Measurements from ENCODE around the gene MYL6B. TPM values are rescaled to one million over a fixed set of nuclear protein-coding genes. Genes with fewer than 3 reads are reported as not detected.

MYL6B gene
- total and polyA plus RNA-seq, 9 donors: 32.8 to 99.2 (median 73.4) TPM

DNA sequence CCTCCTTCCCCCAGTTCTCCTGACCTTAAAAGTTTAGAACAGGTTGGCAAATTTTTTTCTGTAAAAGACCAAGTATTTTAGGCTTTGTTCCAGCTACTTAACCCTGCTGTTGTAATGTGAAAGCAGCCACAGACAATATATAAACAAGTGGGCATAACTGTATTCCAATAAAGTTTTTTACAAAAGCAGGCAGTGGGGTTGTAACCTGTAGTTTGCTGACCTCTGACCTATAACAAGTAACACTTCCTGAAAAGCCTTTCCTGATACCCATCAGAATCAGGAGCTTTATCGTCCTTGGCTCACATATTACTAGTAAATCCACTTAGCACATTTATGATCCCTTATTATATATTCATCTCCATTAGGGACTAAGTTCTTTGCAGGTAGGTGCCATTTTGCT, 50.0 kb downstream of the MYL6B start:
- 33 to 45% (median 44%) methylated on average over 1 of the region's 1 CpG for WGBS, 3 donors
- intact Hi-C loops (cut with DNase I): no loop called here
- Histone ChIP-seq H3K4me3 (no peak overlapping the region), H3K9me3 (no peaks in the 10 kb centered on the region), H3K27ac (no peak overlapping the region), H3K36me3 (no peaks in the 10 kb centered on the region), H3K4me1 (ENCODE audit: insufficient read depth) (no peaks in the 10 kb centered on the region), H3K27me3 (no peaks in the 10 kb centered on the region)
- no peak for DNase-seq
- no peak for TF ChIP-seq POLR2A (IDR thresholded peaks at IDR 0.05)
- no peak for TF ChIP-seq EP300 (IDR thresholded peaks at IDR 0.05)

DNA sequence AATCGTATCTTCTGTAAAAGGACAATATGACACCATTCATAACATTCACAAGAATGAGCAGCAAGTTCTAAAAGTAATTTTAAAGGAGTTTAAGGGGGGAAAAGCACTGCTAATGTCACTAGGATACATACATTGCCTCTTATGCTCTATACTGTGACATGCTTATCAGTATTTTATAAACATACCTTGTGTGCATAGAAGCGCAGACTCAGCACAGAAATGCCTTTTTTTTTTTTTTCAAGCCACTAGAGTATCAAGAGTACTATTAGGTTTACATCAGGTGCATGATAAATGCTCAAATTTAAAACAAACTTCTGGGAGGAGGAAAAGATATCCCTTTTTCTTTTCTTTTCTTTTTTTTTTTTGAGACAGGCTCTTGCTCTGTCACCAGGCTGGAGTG, 50.5 kb downstream of the MYL6B start:
- no peak overlapping the region for H3K27ac ChIP-seq
- no peaks in the 10 kb centered on the region for H3K4me1 ChIP-seq (ENCODE audit: insufficient read depth)
- 41 to 47% (median 42%) methylated on average over 2 of the region's 2 CpGs for WGBS, 3 donors
- no peaks in the 10 kb centered on the region for H3K36me3 ChIP-seq
- TF ChIP-seq, protein P1, sequence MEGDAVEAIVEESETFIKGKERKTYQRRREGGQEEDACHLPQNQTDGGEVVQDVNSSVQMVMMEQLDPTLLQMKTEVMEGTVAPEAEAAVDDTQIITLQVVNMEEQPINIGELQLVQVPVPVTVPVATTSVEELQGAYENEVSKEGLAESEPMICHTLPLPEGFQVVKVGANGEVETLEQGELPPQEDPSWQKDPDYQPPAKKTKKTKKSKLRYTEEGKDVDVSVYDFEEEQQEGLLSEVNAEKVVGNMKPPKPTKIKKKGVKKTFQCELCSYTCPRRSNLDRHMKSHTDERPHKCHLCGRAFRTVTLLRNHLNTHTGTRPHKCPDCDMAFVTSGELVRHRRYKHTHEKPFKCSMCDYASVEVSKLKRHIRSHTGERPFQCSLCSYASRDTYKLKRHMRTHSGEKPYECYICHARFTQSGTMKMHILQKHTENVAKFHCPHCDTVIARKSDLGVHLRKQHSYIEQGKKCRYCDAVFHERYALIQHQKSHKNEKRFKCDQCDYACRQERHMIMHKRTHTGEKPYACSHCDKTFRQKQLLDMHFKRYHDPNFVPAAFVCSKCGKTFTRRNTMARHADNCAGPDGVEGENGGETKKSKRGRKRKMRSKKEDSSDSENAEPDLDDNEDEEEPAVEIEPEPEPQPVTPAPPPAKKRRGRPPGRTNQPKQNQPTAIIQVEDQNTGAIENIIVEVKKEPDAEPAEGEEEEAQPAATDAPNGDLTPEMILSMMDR (IDR thresholded peaks at IDR 0.05): no peak
- no peak for TF ChIP-seq POLR2A (IDR thresholded peaks at IDR 0.05)
- no peak for TF ChIP-seq EP300 (IDR thresholded peaks at IDR 0.05)
- DNase-seq: no peak
- no peaks in the 10 kb centered on the region for H3K9me3 ChIP-seq
- no peak overlapping the region for H3K4me3 ChIP-seq
- H3K27me3 ChIP-seq: no peaks in the 10 kb centered on the region
- intact Hi-C loops (cut with DNase I): no loop called here

DNA sequence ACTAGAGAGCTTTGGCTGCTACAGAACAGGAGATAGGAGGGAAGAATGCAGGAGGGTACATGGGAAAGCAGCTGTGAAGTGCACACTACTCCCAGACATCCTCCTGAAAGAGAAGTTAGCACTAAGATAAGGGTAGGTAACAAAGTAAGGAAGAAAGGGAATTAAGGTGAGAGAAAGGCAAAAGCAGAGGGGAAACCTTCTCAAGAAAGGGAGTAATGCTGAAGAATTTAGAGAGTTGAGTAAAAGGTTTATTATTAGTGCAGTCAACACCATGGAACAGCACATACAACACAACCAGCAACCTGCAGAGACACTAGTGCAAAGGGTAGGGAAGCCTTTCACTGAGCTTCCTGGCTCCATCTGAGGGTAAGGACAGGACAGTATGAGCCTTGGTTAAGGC, 51.9 kb downstream of the MYL6B start:
- TF ChIP-seq, protein P1 (IDR thresholded peaks at IDR 0.05): no peak
- no peak for TF ChIP-seq EP300 (IDR thresholded peaks at IDR 0.05)
- TF ChIP-seq POLR2A (IDR thresholded peaks at IDR 0.05): no peak
- intact Hi-C loops (cut with DNase I): no loop called here
- no peak for DNase-seq
- Histone ChIP-seq H3K4me1 (ENCODE audit: insufficient read depth) (no peaks in the 10 kb centered on the region), H3K36me3 (no peaks in the 10 kb centered on the region), H3K27me3 (no peaks in the 10 kb centered on the region), H3K9me3 (no peaks in the 10 kb centered on the region), H3K4me3 (no peak overlapping the region), H3K27ac (no peak overlapping the region)

DNA sequence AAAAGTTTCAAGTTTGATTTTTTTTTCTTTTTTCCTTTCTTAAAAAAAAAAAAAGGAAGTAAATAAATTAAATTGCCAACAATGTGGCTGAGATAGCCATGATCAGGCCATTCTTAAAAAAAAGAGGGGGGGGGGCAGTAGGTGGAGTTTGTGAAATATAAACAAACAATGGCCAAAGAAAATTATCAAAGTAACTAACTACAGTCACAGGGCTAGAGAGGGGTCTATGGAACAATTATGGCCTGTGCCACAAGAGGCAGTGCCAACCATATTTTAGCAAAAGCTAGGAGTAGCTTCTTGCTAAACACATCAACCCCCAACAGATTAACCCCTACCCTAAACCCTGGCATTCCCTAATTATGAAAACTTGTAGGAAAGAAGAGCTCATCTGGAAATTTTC, 53.1 kb downstream of the MYL6B start:
- no peaks in the 10 kb centered on the region for H3K27me3 ChIP-seq
- no peak overlapping the region for H3K4me3 ChIP-seq
- H3K9me3 ChIP-seq: no peaks in the 10 kb centered on the region
- H3K4me1 ChIP-seq (ENCODE audit: insufficient read depth): no peaks in the 10 kb centered on the region
- intact Hi-C loops (cut with DNase I): no loop called here
- TF ChIP-seq, protein P1 (IDR thresholded peaks at IDR 0.05): no peak
- no peak for DNase-seq
- H3K27ac ChIP-seq: no peak overlapping the region
- H3K36me3 ChIP-seq: peaks cover 2% of the 10 kb centered on the region

DNA sequence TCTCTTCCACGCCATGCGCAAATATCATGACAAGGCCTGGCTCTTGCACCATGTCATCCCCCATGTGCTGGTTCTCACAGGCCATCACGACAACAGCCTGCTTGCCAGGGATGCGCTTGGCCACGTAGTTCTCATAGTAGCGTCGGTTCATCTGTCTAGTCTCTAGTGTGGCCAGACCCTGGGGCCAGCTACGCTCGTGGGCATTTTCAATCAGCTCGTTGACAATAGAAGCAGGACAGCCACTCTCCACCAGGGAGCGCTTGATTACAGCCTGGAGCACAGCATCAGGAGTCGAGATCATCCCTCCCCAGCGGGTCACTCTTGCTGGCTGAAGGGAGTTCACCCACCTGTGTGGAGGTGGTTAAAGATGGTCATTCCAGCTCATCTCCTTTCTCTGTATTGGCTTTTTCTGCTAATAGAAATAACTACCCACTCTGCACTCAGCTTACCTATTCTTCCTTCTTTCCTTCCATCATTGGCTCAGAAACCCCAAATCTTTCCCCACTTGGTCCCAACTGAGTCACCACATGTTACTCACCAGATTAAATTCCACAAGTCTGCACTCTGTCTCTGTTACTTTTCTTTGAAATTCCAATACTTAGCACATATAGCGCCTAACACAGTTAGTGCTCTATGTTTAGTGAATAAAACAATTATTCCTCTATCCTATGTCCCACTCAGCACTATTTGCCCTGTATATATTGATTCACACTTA, 54.2 kb downstream of the MYL6B start:
- DNase-seq: peak; percentile 31 to 54 (median 43)
- Histone ChIP-seq H3K4me3 (no peak overlapping the region), H3K36me3 (peaks cover 2% of the 10 kb centered on the region), H3K27me3 (no peaks in the 10 kb centered on the region), H3K27ac (no peak overlapping the region), H3K4me1 (ENCODE audit: insufficient read depth) (no peaks in the 10 kb centered on the region), H3K9me3 (no peaks in the 10 kb centered on the region)
- no peak for TF ChIP-seq EP300 (IDR thresholded peaks at IDR 0.05)
- TF ChIP-seq, protein P1 (IDR thresholded peaks at IDR 0.05): peak in 2 of 3 donors; percentile 16 to 21
- no peak for TF ChIP-seq POLR2A (IDR thresholded peaks at IDR 0.05)
- 54 to 57% (median 55%) methylated on average over 14 of the region's 14 CpGs for WGBS, 3 donors
- intact Hi-C loops (cut with DNase I): no loop called here
